Breast epithelium (tissue), 4 donors: ENCODE results near the gene SAP30. TPM values are rescaled to one million over a fixed set of nuclear protein-coding genes. Genes with fewer than 3 reads are reported as not detected.

Source experiments
- DNase-seq, 2 donors: peaks; one replicate each; pipeline ENCODE4 v3.0.0-alpha.2; 2019; ENCODE audit warnings: low spot score in 2 of 2
- H3K27ac ChIP-seq, 2 donors: fragments of 200-600 bp; sonication (generic) in 1 of 2; one replicate each; pipeline ENCODE4 v1.5.1; 2016 to 2019; ENCODE audit warnings: mild to moderate bottlenecking in 1 of 2
- H3K27me3 ChIP-seq, 2 donors: fragments of 200-600 bp; sonication (generic) in 1 of 2; one replicate each; pipeline versions ENCODE4 v1.5.1 to v1.6.0; 2017 to 2019; ENCODE audit warnings: control low read depth in 1 of 2, mild to moderate bottlenecking in 1 of 2
- H3K36me3 ChIP-seq: fragments of 200-600 bp; one replicate; pipeline ENCODE4 v1.5.1; 2019
- H3K4me1 ChIP-seq, 2 donors: fragments of 200-600 bp; sonication (generic); one replicate each; pipeline ENCODE4 v1.5.1; 2016 to 2019; ENCODE audit warnings: control low read depth in 1 of 2
- H3K4me3 ChIP-seq, 3 donors: fragments of 200-600 bp; sonication (generic); 1 replicate in 2 of 3; 2 replicates in 1 of 3; pipeline ENCODE4 v1.5.1; 2016 to 2019; ENCODE audit warnings: mild to moderate bottlenecking in 3 of 3, moderate library complexity in 2 of 3
- H3K9me3 ChIP-seq, 2 donors: fragments of 200-600 bp; sonication (generic) in 1 of 2; one replicate each; pipeline ENCODE4 v1.5.1; 2016 to 2019; ENCODE audit warnings: control low read depth in 1 of 2
- POLR2A ChIP-seq: fragments of 450-650 bp; IDR thresholded peaks from one replicate; pipeline ENCODE4 v1.6.1; 2016; ENCODE audit warnings: antibody characterized with exemption, mild to moderate bottlenecking, moderate library complexity
- POLR2AphosphoS5 ChIP-seq, 3 donors: sonication (generic); formaldehyde crosslinking; IDR thresholded peaks; one replicate each; pipeline ENCODE4 v1.6.1; 2017; ENCODE audit warnings: antibody characterized with exemption in 3 of 3
- intact Hi-C: fragments of 100-400 bp; cut with DNase I; formaldehyde crosslinking; loops from one replicate; pipeline ENCODE4 v1.15.1; 2023; ENCODE audit warnings: low total_unique reads
- total RNA-seq, 3 donors: library from RNA; depleted of rRNA; stranded (reverse); fragments of >200 nt; gene quantifications; one replicate each; pipeline ENCODE4 v1.1.0, GENCODE V29; 2016
- TF ChIP-seq, protein P1 (sequence below), 3 donors: fragments of 450-650 bp; IDR thresholded peaks; one replicate each; pipeline ENCODE4 v1.5.1; 2016 to 2017; ENCODE audit warnings: antibody characterized with exemption in 3 of 3, mild to moderate bottlenecking in 3 of 3, moderate library complexity in 3 of 3

The SAP30 gene, protein sequence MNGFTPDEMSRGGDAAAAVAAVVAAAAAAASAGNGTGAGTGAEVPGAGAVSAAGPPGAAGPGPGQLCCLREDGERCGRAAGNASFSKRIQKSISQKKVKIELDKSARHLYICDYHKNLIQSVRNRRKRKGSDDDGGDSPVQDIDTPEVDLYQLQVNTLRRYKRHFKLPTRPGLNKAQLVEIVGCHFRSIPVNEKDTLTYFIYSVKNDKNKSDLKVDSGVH
- total RNA-seq = 10 to 100 TPM; 29.8 to 50.1 (median 41.7) TPM

DNA sequence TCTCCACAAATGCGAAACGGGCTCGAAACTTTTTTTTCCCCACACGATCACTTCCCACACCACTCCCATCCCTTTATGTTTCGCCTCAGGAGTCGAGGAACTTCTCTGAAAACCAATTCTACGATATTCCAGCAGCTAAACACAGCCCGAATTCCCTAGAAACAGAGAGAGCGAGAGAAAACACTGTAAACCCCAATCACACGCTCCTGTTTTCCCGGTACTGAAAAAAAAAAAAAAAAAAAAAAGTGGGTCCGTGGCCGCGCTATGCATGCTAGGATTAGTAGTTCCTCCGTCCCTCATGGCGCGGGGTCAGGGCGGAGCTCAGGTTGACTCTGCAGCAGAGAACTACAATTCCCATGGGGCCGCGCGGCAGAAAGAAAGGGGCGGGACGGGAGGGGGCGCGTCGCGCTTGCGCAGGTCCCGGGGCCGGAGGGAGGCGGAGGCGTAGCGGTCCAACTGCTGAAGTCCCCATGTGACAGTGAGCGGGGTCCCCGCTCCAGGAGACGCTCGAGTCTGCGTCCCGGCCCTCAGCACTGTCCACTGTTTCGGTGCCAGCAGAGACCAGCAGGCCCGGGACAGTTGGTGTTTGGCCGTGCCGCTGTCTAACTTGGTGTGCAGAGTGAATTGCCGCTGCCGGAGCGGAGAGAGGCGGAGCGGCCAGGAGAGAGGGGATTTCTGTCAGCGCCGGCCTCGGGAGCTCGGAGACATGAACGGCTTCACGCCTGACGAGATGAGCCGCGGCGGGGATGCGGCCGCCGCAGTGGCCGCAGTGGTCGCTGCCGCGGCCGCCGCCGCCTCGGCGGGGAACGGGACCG, at the start of gene SAP30:
Gene SAP30 (plus strand): TSS at position 478 of the 815 bp plus-strand sequence. CDS start 229 bp downstream, at position 707.
- TF ChIP-seq, protein P1, sequence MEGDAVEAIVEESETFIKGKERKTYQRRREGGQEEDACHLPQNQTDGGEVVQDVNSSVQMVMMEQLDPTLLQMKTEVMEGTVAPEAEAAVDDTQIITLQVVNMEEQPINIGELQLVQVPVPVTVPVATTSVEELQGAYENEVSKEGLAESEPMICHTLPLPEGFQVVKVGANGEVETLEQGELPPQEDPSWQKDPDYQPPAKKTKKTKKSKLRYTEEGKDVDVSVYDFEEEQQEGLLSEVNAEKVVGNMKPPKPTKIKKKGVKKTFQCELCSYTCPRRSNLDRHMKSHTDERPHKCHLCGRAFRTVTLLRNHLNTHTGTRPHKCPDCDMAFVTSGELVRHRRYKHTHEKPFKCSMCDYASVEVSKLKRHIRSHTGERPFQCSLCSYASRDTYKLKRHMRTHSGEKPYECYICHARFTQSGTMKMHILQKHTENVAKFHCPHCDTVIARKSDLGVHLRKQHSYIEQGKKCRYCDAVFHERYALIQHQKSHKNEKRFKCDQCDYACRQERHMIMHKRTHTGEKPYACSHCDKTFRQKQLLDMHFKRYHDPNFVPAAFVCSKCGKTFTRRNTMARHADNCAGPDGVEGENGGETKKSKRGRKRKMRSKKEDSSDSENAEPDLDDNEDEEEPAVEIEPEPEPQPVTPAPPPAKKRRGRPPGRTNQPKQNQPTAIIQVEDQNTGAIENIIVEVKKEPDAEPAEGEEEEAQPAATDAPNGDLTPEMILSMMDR (IDR thresholded peaks at IDR 0.05) = no peak
- peak; percentile 88 to 97 (median 96) for TF ChIP-seq POLR2AphosphoS5 (IDR thresholded peaks at IDR 0.05)
- peak; percentile 91 for TF ChIP-seq POLR2A
- Histone ChIP-seq H3K9me3 (no peaks in the 10 kb centered on the region), H3K4me1 (no peaks in the 10 kb centered on the region), H3K27ac (peak within 1 kb of the TSS; percentile 92 to 97), H3K4me3 (peak within 1 kb of the TSS; percentile 82 to 90 (median 89)), H3K36me3 (no peaks in the 10 kb centered on the region), H3K27me3 (no peaks in the 10 kb centered on the region)
- intact Hi-C loops = no loop called here
- peak; percentile 97 to 98 for DNase-seq

DNA sequence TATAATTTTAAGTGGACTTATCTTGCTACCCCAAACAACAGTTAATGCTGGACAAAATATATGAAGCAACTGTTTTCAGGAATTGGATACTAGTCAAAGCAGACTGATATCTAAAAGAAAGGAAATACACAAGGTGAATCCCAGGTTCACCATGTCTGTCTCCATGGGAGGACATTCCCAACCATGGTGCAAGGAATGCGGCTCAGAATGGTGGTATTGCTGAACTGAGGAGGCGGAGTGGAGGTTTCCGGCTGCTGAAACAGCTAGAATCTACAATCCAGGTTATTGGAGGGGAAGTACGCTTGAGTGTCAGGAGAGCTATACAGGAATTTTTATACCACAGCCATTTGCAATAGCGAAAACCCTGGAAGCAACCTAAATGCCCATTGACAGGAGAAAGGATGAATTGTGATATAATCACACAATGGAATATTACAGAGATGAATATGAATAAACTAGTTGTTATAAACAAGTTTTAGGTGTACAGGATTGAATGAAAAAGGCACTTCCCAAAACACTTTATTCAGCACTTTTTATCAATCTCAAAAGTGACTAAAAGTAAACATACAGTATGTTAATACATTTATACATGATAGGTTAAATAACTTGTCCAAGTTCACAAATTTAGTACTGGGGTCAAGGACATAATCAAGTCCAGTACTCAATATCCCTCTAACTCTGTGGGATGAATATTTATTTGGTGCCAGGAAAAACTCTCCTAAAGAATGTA, 45.6 kb upstream of the SAP30 start:
- intact Hi-C loops = loop anchor here (2.0 kb wide), 1 partner anchor 38 kb away; no protein-coding TSS in a partner anchor
- Histone ChIP-seq H3K27ac (no peak overlapping the region), H3K36me3 (no peaks in the 10 kb centered on the region), H3K4me1 (no peaks in the 10 kb centered on the region), H3K27me3 (no peaks in the 10 kb centered on the region), H3K9me3 (no peaks in the 10 kb centered on the region), H3K4me3 (no peak overlapping the region)
- DNase-seq = no peak
- TF ChIP-seq POLR2AphosphoS5 (IDR thresholded peaks at IDR 0.05) = no peak
- TF ChIP-seq POLR2A = no peak
- TF ChIP-seq, protein P1 (IDR thresholded peaks at IDR 0.05) = no peak

DNA sequence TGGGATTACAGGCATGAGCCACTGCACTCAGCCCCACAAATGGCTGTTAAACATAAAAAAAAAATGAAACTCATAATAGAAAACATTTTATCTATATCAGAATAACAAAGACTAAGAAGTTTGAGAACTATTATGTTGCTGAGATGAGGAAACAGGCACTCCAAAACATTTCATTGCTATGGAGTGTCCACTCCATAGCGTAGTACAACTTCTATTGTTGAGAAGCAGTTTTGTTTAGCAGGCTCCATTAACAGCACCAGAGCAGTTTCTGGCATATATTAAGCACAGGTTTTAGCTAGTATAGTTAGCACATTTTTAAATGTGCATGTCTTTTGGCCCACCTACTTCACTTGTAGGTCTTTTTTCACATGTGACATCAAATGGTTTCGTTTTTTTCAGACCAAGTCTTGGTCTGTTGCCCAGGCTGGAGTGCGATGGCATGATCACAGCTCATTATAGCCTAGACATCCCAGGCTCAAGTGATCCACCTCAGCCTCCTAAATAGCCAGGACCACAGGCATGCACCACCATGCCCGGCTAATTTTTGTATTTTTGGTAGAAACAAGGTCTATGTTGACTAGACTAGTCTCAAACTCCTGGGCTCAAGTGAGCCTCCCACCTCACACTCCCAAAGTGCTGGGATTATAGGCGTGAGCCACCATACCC, 42.4 kb upstream of the SAP30 start:
- Histone ChIP-seq H3K4me3 (no peak overlapping the region), H3K27ac (no peak overlapping the region), H3K9me3 (no peaks in the 10 kb centered on the region), H3K4me1 (peaks cover 0 to 4% of the 10 kb centered on the region in 2 donors), H3K36me3 (no peaks in the 10 kb centered on the region), H3K27me3 (no peaks in the 10 kb centered on the region)
- intact Hi-C loops = no loop called here
- DNase-seq = no peak
- TF ChIP-seq POLR2AphosphoS5 (IDR thresholded peaks at IDR 0.05) (no peak), POLR2A (no peak)
- TF ChIP-seq, protein P1 (IDR thresholded peaks at IDR 0.05) = no peak

DNA sequence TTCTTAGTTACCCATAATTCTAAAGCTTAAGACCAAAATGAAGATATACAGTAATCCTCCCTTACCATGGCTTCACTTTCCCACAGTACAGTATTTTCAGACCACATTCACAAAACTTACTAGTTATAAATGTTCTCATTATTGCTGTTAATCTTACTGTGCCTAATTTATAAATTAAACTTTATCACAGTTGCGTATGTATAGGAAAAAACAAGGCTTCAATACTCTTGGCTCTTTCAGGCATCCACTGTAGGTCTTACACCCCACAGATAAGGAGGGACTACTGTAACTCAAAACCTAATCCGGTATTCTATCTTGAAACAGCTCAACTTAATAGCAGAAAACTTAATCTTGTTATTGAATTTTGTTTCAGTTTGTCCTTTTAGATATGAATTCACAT, 40.2 kb upstream of the SAP30 start:
- Histone ChIP-seq H3K36me3 (no peaks in the 10 kb centered on the region), H3K27me3 (no peaks in the 10 kb centered on the region), H3K4me3 (no peak overlapping the region), H3K27ac (no peak overlapping the region), H3K4me1 (peaks cover 0 to 4% of the 10 kb centered on the region in 2 donors), H3K9me3 (no peaks in the 10 kb centered on the region)
- DNase-seq = no peak
- TF ChIP-seq POLR2A (no peak), POLR2AphosphoS5 (IDR thresholded peaks at IDR 0.05) (no peak)
- TF ChIP-seq, protein P1 (IDR thresholded peaks at IDR 0.05) = no peak
- intact Hi-C loops = no loop called here
